ENCODE measurements around the gene VPS4A. TPM values are rescaled to one million over a fixed set of nuclear protein-coding genes. Genes with fewer than 3 reads are reported as not detected.

Gene VPS4A
- polyA plus RNA-seq, 1 of the 3 experiments (the other 2 are of a cell fraction): 20.8 TPM

DNA sequence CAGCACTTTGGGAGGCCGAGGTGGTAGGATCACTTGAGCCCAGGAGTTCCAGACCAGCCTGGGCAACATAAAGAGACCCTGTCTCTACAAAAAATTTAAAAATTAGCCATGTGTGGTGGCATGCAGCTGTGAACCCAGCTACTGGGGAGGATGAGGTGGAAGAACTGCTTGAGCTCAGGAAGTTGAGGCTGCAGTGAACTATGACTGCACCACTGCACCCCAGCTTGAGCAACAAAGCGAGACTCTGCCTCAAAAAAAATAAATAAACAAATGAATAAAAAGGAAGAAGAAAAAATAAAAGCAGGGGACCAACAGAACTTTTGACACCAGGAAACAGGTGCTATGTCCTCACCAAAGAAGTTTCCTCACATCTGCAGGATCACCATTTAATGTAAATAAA lies 60.4 kb downstream of the VPS4A start:
- H3K27me3 ChIP-seq (ENCODE audit: insufficient read depth): no peaks in the 10 kb centered on the region
- no peak for DNase-seq
- 96% methylated on average over 2 of the region's 2 CpGs for WGBS (ENCODE audit: low lambda C conversion rate)
- H3F3A ChIP-seq (replicated peaks; ENCODE audit: insufficient read depth): no peaks in the 10 kb centered on the region
- ChIA-PET CTCF (no interaction called here), POLR2A (no interaction called here)
- no peaks in the 10 kb centered on the region for H4K20me1 ChIP-seq (ENCODE audit: insufficient read depth)
- H3K4me3 ChIP-seq (ENCODE audit: low read depth in 2 of 2, low read length in 1 of 2): no peak overlapping the region
- H3K4me2 ChIP-seq: no peak overlapping the region
- no peak overlapping the region for H2AFZ ChIP-seq (ENCODE audit: low read depth)
- TF ChIP-seq FOSL2 (IDR thresholded peaks at IDR 0.05; ENCODE audit: borderline replicate concordance, low read depth) (no peak), MEF2A (IDR thresholded peaks at IDR 0.05; ENCODE audit: borderline replicate concordance, low read depth) (no peak), RXRA (IDR thresholded peaks at IDR 0.05; ENCODE audit: borderline replicate concordance, low read depth) (no peak), FOXM1 (IDR thresholded peaks at IDR 0.05; ENCODE audit: low read depth) (no peak), JUND (IDR thresholded peaks at IDR 0.05) (no peak), PBX3 (IDR thresholded peaks at IDR 0.05) (no peak)
- TF ChIP-seq, protein P1, sequence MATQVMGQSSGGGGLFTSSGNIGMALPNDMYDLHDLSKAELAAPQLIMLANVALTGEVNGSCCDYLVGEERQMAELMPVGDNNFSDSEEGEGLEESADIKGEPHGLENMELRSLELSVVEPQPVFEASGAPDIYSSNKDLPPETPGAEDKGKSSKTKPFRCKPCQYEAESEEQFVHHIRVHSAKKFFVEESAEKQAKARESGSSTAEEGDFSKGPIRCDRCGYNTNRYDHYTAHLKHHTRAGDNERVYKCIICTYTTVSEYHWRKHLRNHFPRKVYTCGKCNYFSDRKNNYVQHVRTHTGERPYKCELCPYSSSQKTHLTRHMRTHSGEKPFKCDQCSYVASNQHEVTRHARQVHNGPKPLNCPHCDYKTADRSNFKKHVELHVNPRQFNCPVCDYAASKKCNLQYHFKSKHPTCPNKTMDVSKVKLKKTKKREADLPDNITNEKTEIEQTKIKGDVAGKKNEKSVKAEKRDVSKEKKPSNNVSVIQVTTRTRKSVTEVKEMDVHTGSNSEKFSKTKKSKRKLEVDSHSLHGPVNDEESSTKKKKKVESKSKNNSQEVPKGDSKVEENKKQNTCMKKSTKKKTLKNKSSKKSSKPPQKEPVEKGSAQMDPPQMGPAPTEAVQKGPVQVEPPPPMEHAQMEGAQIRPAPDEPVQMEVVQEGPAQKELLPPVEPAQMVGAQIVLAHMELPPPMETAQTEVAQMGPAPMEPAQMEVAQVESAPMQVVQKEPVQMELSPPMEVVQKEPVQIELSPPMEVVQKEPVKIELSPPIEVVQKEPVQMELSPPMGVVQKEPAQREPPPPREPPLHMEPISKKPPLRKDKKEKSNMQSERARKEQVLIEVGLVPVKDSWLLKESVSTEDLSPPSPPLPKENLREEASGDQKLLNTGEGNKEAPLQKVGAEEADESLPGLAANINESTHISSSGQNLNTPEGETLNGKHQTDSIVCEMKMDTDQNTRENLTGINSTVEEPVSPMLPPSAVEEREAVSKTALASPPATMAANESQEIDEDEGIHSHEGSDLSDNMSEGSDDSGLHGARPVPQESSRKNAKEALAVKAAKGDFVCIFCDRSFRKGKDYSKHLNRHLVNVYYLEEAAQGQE (IDR thresholded peaks at IDR 0.05; ENCODE audit: low read depth, low read length): no peak
- H3K9ac ChIP-seq: no peak overlapping the region
- H3K36me3 ChIP-seq (replicated peaks in 1 of 2; ENCODE audit: control insufficient read depth in 1 of 2, insufficient read depth in 2 of 2, low read length in 1 of 2): peaks cover 38 to 59% of the 10 kb centered on the region in 2 experiments
- H3K9me3 ChIP-seq: no peaks in the 10 kb centered on the region
- H3K9me2 ChIP-seq: no peaks in the 10 kb centered on the region
- H3K27ac ChIP-seq (ENCODE audit: low read depth in 2 of 2, low read length in 1 of 2): no peak overlapping the region
- H3K79me2 ChIP-seq (ENCODE audit: insufficient read depth): peaks cover 40% of the 10 kb centered on the region; the same call in 1 of the 2 replicates
- no peaks in the 10 kb centered on the region for H3K4me1 ChIP-seq (ENCODE audit: control insufficient read depth in 1 of 2, insufficient read depth in 2 of 2, low read depth in 1 of 2, low read length in 1 of 2)

- Histone ChIP-seq H4K20me1 (ENCODE audit: insufficient read depth) (no peaks in the 10 kb centered on the region), H3K9me3 (no peaks in the 10 kb centered on the region), H3F3A (replicated peaks; ENCODE audit: insufficient read depth) (no peaks in the 10 kb centered on the region), H2AFZ (ENCODE audit: low read depth) (no peak overlapping the region), H3K27ac (ENCODE audit: low read depth in 2 of 2, low read length in 1 of 2) (no peak overlapping the region), H3K9me2 (no peaks in the 10 kb centered on the region), H3K4me3 (ENCODE audit: low read depth in 2 of 2, low read length in 1 of 2) (no peak overlapping the region), H3K4me1 (ENCODE audit: control insufficient read depth in 1 of 2, insufficient read depth in 2 of 2, low read depth in 1 of 2, low read length in 1 of 2) (no peaks in the 10 kb centered on the region), H3K9ac (no peak overlapping the region), H3K36me3 (replicated peaks in 1 of 2; ENCODE audit: control insufficient read depth in 1 of 2, insufficient read depth in 2 of 2, low read length in 1 of 2) (peaks cover 30 to 56% of the 10 kb centered on the region in 2 experiments), H3K4me2 (no peak overlapping the region), H3K27me3 (ENCODE audit: insufficient read depth) (no peaks in the 10 kb centered on the region), H3K79me2 (ENCODE audit: insufficient read depth) (peaks cover 47% of the 10 kb centered on the region; the same call in 1 of the 2 replicates)
- DNase-seq: no peak
- POLR2A ChIA-PET: no interaction called here
- WGBS (ENCODE audit: low lambda C conversion rate): 94% methylated on average over 1 of the region's 1 CpG
- CTCF ChIA-PET: no interaction called here
- TF ChIP-seq SIN3A (IDR thresholded peaks at IDR 0.05; ENCODE audit: borderline replicate concordance, low read depth, low read length) (no peak), GABPA (IDR thresholded peaks at IDR 0.05; ENCODE audit: low read depth) (no peak), NRF1 (IDR thresholded peaks at IDR 0.05; ENCODE audit: low read depth, low read length) (no peak), USF2 (IDR thresholded peaks at IDR 0.05; ENCODE audit: borderline replicate concordance, low read depth, low read length) (no peak), RAD21 (IDR thresholded peaks at IDR 0.05; ENCODE audit: low read length) (no peak), TAF1 (IDR thresholded peaks at IDR 0.05; ENCODE audit: borderline replicate concordance, low read depth, low read length) (no peak), EP300 (IDR thresholded peaks at IDR 0.05; ENCODE audit: borderline replicate concordance in 1 of 2, low read depth in 1 of 2, low read length in 1 of 2) (no peak), TCF12 (IDR thresholded peaks at IDR 0.05) (no peak), MEF2A (IDR thresholded peaks at IDR 0.05; ENCODE audit: borderline replicate concordance, low read depth) (no peak), GATA2 (CRISPR knock-in tag; IDR thresholded peaks at IDR 0.05) (no peak)
- TF ChIP-seq, protein P2, sequence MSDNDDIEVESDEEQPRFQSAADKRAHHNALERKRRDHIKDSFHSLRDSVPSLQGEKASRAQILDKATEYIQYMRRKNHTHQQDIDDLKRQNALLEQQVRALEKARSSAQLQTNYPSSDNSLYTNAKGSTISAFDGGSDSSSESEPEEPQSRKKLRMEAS (IDR thresholded peaks at IDR 0.05; ENCODE audit: low read depth): no peak
- TF ChIP-seq, protein P1 (IDR thresholded peaks at IDR 0.05; ENCODE audit: low read depth, low read length): no peak
Measured at GRCh38 chr16:69373019-69373418, 61.9 kb downstream of the VPS4A start.
